GM21825 (cell line): ENCODE results near the gene ANKLE2.
"Not testable (repeated sequence)": the region's sequence is repeated elsewhere in the genome, so short reads cannot be mapped to it uniquely, and the experiment has no call there.

Experiments used
- ATAC-seq: cut with Tn5 transposase; IDR thresholded peaks from one replicate; pipeline ENCODE4 v1.9.1; 2021; ENCODE audit warnings: mild to moderate bottlenecking, moderate library complexity; ENCODE audit not compliant: unreplicated experiment

ANKLE2 gene

GRCh38 chr12:132694888-132695287 lies 66.7 kb downstream of the ANKLE2 start:
- not testable (repeated sequence) for ATAC-seq

GRCh38 chr12:132692030-132692429 lies 69.6 kb downstream of the ANKLE2 start:
- ATAC-seq = not testable (repeated sequence)

- ATAC-seq = no peak
Measured at GRCh38 chr12:132690112-132690511, 71.5 kb downstream of the ANKLE2 start.

GRCh38 chr12:132689227-132689626 lies 72.4 kb downstream of the ANKLE2 start:
- no peak for ATAC-seq

GRCh38 chr12:132687211-132688164 lies 74.1 kb downstream of the ANKLE2 start, which contains the start of the genes POLE and PXMP2:
POLE (minus strand) TSS chr12:132687342; CDS start chr12:132687315, 27 bp downstream.
PXMP2 (plus strand) TSS chr12:132687587; CDS start chr12:132687671, 84 bp downstream.
- ATAC-seq = peak; percentile 92

- peak; percentile 19 for ATAC-seq
Measured at GRCh38 chr12:132686825-132687210, 74.8 kb downstream of the ANKLE2 start.

GRCh38 chr12:132685400-132685799 lies 76.2 kb downstream of the ANKLE2 start:
- ATAC-seq = no peak

GRCh38 chr12:132677492-132677891 lies 84.1 kb downstream of the ANKLE2 start:
- no peak for ATAC-seq

GRCh38 chr12:132675757-132676432 lies 85.7 kb downstream of the ANKLE2 start:
- ATAC-seq = no peak
